ENCODE measurements around the gene HIVEP1. TPM values are rescaled to one million over a fixed set of nuclear protein-coding genes. Genes with fewer than 3 reads are reported as not detected.

HIVEP1 gene
- total RNA-seq, 6 experiments from 2014 or later: 13.2 to 23.3 (median 17.8) TPM

GRCh38 chr6:12084681-12085080 lies 72.6 kb downstream of the HIVEP1 start:
- no peak overlapping the region for H3K4me3 ChIP-seq
- H3K4me1 ChIP-seq: peaks cover 0 to 22% (median 0%) of the 10 kb centered on the region in 4 donors
- intact Hi-C loops (cut with DNase I): no loop called here
- no peaks in the 10 kb centered on the region for H3K27me3 ChIP-seq
- 69% methylated on average over 7 of the region's 7 CpGs for WGBS (ENCODE audit: insufficient coverage, low coverage, low lambda C conversion rate, missing lambda C conversion rate)
- H3K36me3 ChIP-seq: no peaks in the 10 kb centered on the region
- ATAC-seq (no peak), DNase-seq (no peak)
- no peak overlapping the region for H3K27ac ChIP-seq
- H3K9me3 ChIP-seq: no peaks in the 10 kb centered on the region
- TF ChIP-seq CTCF (IDR thresholded peaks at IDR 0.05): no peak
- no peak for TF ChIP-seq POLR2A (IDR thresholded peaks at IDR 0.05)

GRCh38 chr6:12088531-12088930 lies 76.4 kb downstream of the HIVEP1 start:
- Histone ChIP-seq H3K9me3 (no peaks in the 10 kb centered on the region), H3K4me3 (no peak overlapping the region), H3K36me3 (no peaks in the 10 kb centered on the region), H3K27ac (no peak overlapping the region), H3K27me3 (no peaks in the 10 kb centered on the region), H3K4me1 (peaks cover 0 to 22% (median 0%) of the 10 kb centered on the region in 4 donors)
- ATAC-seq (peak in 3 of 4 donors; percentile 25 to 38 (median 36)), DNase-seq (no peak)
- TF ChIP-seq POLR2A (IDR thresholded peaks at IDR 0.05): no peak
- TF ChIP-seq CTCF (IDR thresholded peaks at IDR 0.05): no peak
- 100% methylated on average over 1 of the region's 1 CpG for WGBS (ENCODE audit: insufficient coverage, low coverage, low lambda C conversion rate, missing lambda C conversion rate)
- intact Hi-C loops (cut with DNase I): no loop called here

GRCh38 chr6:12090714-12091113 lies 78.6 kb downstream of the HIVEP1 start:
- H3K4me1 ChIP-seq: peaks cover 0 to 30% (median 0%) of the 10 kb centered on the region in 4 donors
- no peak overlapping the region for H3K27ac ChIP-seq
- H3K9me3 ChIP-seq: no peaks in the 10 kb centered on the region
- peak in 2 of 4 donors; percentile 34 to 50 for ATAC-seq
- DNase-seq: no peak
- H3K27me3 ChIP-seq: no peaks in the 10 kb centered on the region
- no peaks in the 10 kb centered on the region for H3K36me3 ChIP-seq
- TF ChIP-seq CTCF (IDR thresholded peaks at IDR 0.05) (no peak), POLR2A (IDR thresholded peaks at IDR 0.05) (no peak)
- intact Hi-C loops (cut with DNase I): no loop called here
- H3K4me3 ChIP-seq: no peak overlapping the region

GRCh38 chr6:12092762-12093161 lies 80.7 kb downstream of the HIVEP1 start:
- ATAC-seq (no peak), DNase-seq (no peak)
- intact Hi-C loops (cut with DNase I): no loop called here
- H3K9me3 ChIP-seq: no peaks in the 10 kb centered on the region
- TF ChIP-seq POLR2A (IDR thresholded peaks at IDR 0.05) (no peak), CTCF (IDR thresholded peaks at IDR 0.05) (no peak)
- H3K4me1 ChIP-seq: peaks cover 0 to 17% (median 0%) of the 10 kb centered on the region in 4 donors
- H3K4me3 ChIP-seq: no peak overlapping the region
- no peaks in the 10 kb centered on the region for H3K36me3 ChIP-seq
- no peak overlapping the region for H3K27ac ChIP-seq
- H3K27me3 ChIP-seq: no peaks in the 10 kb centered on the region
- 97% methylated on average over 5 of the region's 5 CpGs for WGBS (ENCODE audit: insufficient coverage, low coverage, low lambda C conversion rate, missing lambda C conversion rate)

GRCh38 chr6:12094689-12095088 lies 82.6 kb downstream of the HIVEP1 start:
- H3K27me3 ChIP-seq: no peaks in the 10 kb centered on the region
- TF ChIP-seq POLR2A (IDR thresholded peaks at IDR 0.05) (no peak), CTCF (IDR thresholded peaks at IDR 0.05) (no peak)
- H3K36me3 ChIP-seq: no peaks in the 10 kb centered on the region
- peak in 3 of 4 donors; percentile 47 to 55 (median 49) for ATAC-seq
- H3K9me3 ChIP-seq: no peaks in the 10 kb centered on the region
- H3K4me1 ChIP-seq: peaks cover 0 to 9% (median 0%) of the 10 kb centered on the region in 4 donors
- DNase-seq: no peak
- intact Hi-C loops (cut with DNase I): no loop called here
- no peak overlapping the region for H3K27ac ChIP-seq
- no peak overlapping the region for H3K4me3 ChIP-seq
- WGBS (ENCODE audit: insufficient coverage, low coverage, low lambda C conversion rate, missing lambda C conversion rate): 50% methylated on average over 1 of the region's 1 CpG

All from right lobe of liver (tissue), 6 donors.